ENCODE data around the gene BRD1.

DNA sequence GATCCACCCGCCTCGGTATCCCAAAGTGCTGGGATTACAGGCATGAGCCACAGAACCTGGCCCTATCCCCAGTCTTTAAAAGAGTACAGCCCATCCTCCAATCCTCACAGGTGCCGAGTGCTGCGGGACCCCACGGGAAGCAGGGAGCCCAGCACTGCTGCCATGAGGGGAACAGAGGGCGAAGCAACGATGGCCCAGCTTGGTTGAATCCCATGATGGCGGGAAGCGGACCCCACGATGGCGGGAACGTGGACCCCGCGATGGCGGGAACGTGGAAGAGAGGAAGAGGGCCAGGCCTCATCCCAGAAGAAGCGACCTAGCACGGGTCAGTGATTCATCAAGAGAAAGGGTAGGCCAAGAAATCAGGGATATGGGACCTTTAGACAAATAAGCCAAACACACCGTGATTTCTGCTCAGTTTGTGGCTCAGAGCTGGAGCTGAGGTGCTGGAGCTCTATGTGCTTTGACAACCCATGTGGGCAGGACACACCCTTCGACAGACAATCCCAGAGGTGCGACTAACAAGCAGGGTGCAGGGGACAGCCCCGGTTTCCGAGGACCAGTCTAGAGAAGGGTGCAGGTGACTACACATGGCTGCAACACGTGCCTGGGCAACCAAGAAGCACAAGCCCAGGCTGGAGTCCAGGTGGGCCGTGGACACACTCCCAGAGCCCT, 30.9 kb downstream of the BRD1 start:
- TF ChIP-seq, protein P1, sequence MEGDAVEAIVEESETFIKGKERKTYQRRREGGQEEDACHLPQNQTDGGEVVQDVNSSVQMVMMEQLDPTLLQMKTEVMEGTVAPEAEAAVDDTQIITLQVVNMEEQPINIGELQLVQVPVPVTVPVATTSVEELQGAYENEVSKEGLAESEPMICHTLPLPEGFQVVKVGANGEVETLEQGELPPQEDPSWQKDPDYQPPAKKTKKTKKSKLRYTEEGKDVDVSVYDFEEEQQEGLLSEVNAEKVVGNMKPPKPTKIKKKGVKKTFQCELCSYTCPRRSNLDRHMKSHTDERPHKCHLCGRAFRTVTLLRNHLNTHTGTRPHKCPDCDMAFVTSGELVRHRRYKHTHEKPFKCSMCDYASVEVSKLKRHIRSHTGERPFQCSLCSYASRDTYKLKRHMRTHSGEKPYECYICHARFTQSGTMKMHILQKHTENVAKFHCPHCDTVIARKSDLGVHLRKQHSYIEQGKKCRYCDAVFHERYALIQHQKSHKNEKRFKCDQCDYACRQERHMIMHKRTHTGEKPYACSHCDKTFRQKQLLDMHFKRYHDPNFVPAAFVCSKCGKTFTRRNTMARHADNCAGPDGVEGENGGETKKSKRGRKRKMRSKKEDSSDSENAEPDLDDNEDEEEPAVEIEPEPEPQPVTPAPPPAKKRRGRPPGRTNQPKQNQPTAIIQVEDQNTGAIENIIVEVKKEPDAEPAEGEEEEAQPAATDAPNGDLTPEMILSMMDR (conservative IDR thresholded peaks at IDR 0.05 in 1 of 2, IDR thresholded peaks at IDR 0.05 in 1 of 2; ENCODE audit: extremely low read depth in 1 of 2, insufficient read depth in 1 of 2, low read depth in 1 of 2, low read length in 2 of 2) = no peak
- no peak for TF ChIP-seq EZH2 (IDR thresholded peaks at IDR 0.05; ENCODE audit: borderline replicate concordance, low read length)
